Loucy (cell line): Measurements from ENCODE around the gene TOR1AIP1.
"Not testable (repeated sequence)": the region's sequence is repeated elsewhere in the genome, so short reads cannot be mapped to it uniquely, and the experiment has no call there.

Source experiments
- H2AFZ ChIP-seq: fragments of 200-600 bp; sonication (generic); 2 replicates; pipeline ENCODE4 v1.6.0; 2016; ENCODE audit warnings: antibody characterized with exemption, mild to moderate bottlenecking, low read length, moderate library complexity
- H3F3A ChIP-seq: fragments of 200-600 bp; 2 replicates; pipeline ENCODE4 v1.6.0; 2016; ENCODE audit warnings: antibody characterized with exemption, low read depth, mild to moderate bottlenecking
- H3K27me3 ChIP-seq: fragments of 200-600 bp; sonication (generic); 2 replicates; pipeline ENCODE4 v1.6.1; 2014; ENCODE audit warnings: low read length, mild to moderate bottlenecking; ENCODE audit not compliant: insufficient read depth, poor library complexity, severe bottlenecking
- H3K36me3 ChIP-seq: fragments of 200-600 bp; sonication (generic); 2 replicates; pipeline ENCODE4 v1.6.1; 2016; ENCODE audit warnings: low read length; ENCODE audit not compliant: insufficient read depth
- H3K4me1 ChIP-seq: fragments of 200-600 bp; sonication (generic); 2 replicates; pipeline ENCODE4 v1.5.1; 2014; ENCODE audit warnings: low read length, mild to moderate bottlenecking; ENCODE audit not compliant: insufficient read depth, poor library complexity, severe bottlenecking
- H3K4me2 ChIP-seq: fragments of 200-600 bp; sonication (generic); 2 replicates; pipeline ENCODE4 v1.6.0; 2014; ENCODE audit warnings: antibody characterized with exemption, low read length, low read depth, mild to moderate bottlenecking; ENCODE audit not compliant: poor library complexity, severe bottlenecking
- H3K4me3 ChIP-seq: fragments of 200-600 bp; sonication (generic); 2 replicates; pipeline ENCODE4 v1.5.1; 2014; ENCODE audit warnings: low read length, mild to moderate bottlenecking, mixed read lengths; ENCODE audit not compliant: poor library complexity, severe bottlenecking
- H3K79me2 ChIP-seq: fragments of 200-600 bp; sonication (generic); 2 replicates; pipeline ENCODE4 v1.6.1; 2014; ENCODE audit warnings: low read length; ENCODE audit not compliant: insufficient read depth
- H3K9ac ChIP-seq: fragments of 200-600 bp; sonication (generic); 2 replicates; pipeline ENCODE4 v1.6.0; 2014; ENCODE audit warnings: mild to moderate bottlenecking, low read depth, low read length, moderate library complexity; ENCODE audit not compliant: poor library complexity, severe bottlenecking
- H3K9me2 ChIP-seq: fragments of 200-600 bp; sonication (generic); replicated peaks from 2 replicates; pipeline ENCODE4 v1.6.1; 2016; ENCODE audit warnings: low read depth, low read length, mixed read lengths
- H3K9me3 ChIP-seq: fragments of 200-600 bp; sonication (generic); 2 replicates; pipeline ENCODE4 v1.6.1; 2014; ENCODE audit warnings: mild to moderate bottlenecking, antibody characterized with exemption, low read length, low read depth; ENCODE audit not compliant: insufficient read depth
- H4K20me1 ChIP-seq: fragments of 200-600 bp; sonication (generic); 2 replicates; pipeline ENCODE4 v1.6.0; 2014; ENCODE audit warnings: antibody characterized with exemption, low read length, mild to moderate bottlenecking; ENCODE audit not compliant: insufficient read depth, poor library complexity, severe bottlenecking
- CTCF ChIP-seq: fragments of 200-600 bp; sonication (generic); conservative IDR thresholded peaks from 2 replicates; pipeline ENCODE4 v1.5.1; 2014; ENCODE audit warnings: mild to moderate bottlenecking, antibody characterized with exemption, low read length
- EZH2phosphoT487 ChIP-seq: fragments of 200-600 bp; IDR thresholded peaks from 2 replicates; pipeline ENCODE4 v1.6.1; 2018; ENCODE audit warnings: antibody characterized with exemption, mild to moderate bottlenecking, moderate library complexity, borderline replicate concordance

Gene TOR1AIP1

DNA sequence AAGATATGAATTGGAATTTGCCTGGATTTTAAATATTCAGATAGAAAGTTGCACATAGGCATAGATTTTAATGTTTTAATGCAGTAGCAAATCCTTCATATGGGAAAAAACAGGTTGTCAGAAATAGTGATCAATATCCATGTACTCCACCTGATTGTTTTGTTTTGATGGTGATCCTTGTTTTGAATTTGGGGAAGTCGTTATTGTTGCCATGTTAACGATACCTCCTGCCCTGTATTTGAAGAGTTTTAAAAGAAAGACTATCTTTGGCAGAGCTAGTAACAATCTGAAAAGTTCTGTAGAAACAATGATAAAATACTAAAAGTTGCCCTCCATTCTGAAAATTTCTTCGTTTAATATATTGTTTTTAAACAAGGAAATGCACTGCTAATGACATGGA is 73.6 kb downstream of the TOR1AIP1 start:
- H3K27me3 ChIP-seq, result no peaks in the 10 kb centered on the region
- H3K4me3 ChIP-seq, result peak overlapping the region; percentile 76
- no peak overlapping the region for H2AFZ ChIP-seq
- no peaks in the 10 kb centered on the region for H3K9me3 ChIP-seq
- no peaks in the 10 kb centered on the region for H3K9me2 ChIP-seq
- H3K79me2 ChIP-seq, result peaks cover 61% of the 10 kb centered on the region
- no peaks in the 10 kb centered on the region for H3K36me3 ChIP-seq
- H3K4me1 ChIP-seq, result peaks cover 52% of the 10 kb centered on the region
- peaks cover 3% of the 10 kb centered on the region; the same call in 1 of the 2 replicates for H3F3A ChIP-seq
- peaks cover 46% of the 10 kb centered on the region for H4K20me1 ChIP-seq
- H3K4me2 ChIP-seq, result peak overlapping the region; percentile 99
- no peak for TF ChIP-seq CTCF
- no peak for TF ChIP-seq EZH2phosphoT487
- H3K9ac ChIP-seq, result peak overlapping the region; percentile 95

GRCh38 chr1:179958359-179958758 is 76.3 kb downstream of the TOR1AIP1 start:
- no peaks in the 10 kb centered on the region for H3K9me3 ChIP-seq
- H3K4me1 ChIP-seq, result peaks cover 49% of the 10 kb centered on the region
- peaks cover 6% of the 10 kb centered on the region; the same call in 1 of the 2 replicates for H3F3A ChIP-seq
- peak overlapping the region; percentile 76 for H3K4me3 ChIP-seq
- no peaks in the 10 kb centered on the region for H3K36me3 ChIP-seq
- peak overlapping the region; percentile 95 for H3K9ac ChIP-seq
- no peaks in the 10 kb centered on the region for H3K27me3 ChIP-seq
- H3K4me2 ChIP-seq, result peak overlapping the region; percentile 99
- no peaks in the 10 kb centered on the region for H3K9me2 ChIP-seq
- H2AFZ ChIP-seq, result no peak overlapping the region
- H3K79me2 ChIP-seq, result peaks cover 87% of the 10 kb centered on the region
- peaks cover 55% of the 10 kb centered on the region for H4K20me1 ChIP-seq
- TF ChIP-seq CTCF, result no peak
- TF ChIP-seq EZH2phosphoT487, result no peak

DNA sequence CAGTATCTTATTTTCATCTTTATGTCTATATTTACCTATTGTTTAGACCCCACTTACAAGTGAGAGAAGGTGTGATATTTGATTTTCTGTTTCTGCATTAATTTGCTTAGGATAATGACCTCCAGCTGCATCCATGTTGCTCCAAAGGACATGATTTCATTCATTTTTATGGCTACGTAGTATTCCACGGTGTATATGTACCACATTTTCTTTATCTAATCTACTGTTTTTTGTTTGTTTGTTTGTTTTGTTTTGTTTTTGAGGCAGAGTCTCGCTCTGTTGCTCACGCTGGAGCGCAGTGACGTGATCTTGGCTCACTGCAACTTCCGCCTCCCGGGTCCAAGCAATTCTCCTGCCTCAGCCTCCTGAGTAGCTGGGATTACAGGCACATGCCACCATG is 80.1 kb downstream of the TOR1AIP1 start:
- H3K4me2 ChIP-seq, H3K9me2 ChIP-seq, H3K36me3 ChIP-seq, H3K4me3 ChIP-seq, H3F3A ChIP-seq, H2AFZ ChIP-seq, H3K9me3 ChIP-seq, H3K27me3 ChIP-seq, H3K9ac ChIP-seq: not testable (repeated sequence)
- H3K79me2 ChIP-seq, result peaks cover 99% of the 10 kb centered on the region
- peaks cover 38% of the 10 kb centered on the region for H3K4me1 ChIP-seq
- peaks cover 57% of the 10 kb centered on the region for H4K20me1 ChIP-seq

- H3K4me2 ChIP-seq, result no peak overlapping the region
- TF ChIP-seq EZH2phosphoT487 (no peak), CTCF (no peak)
- no peak overlapping the region for H2AFZ ChIP-seq
- H3K9me2 ChIP-seq, result no peaks in the 10 kb centered on the region
- no peaks in the 10 kb centered on the region; the same call in 1 of the 2 replicates for H3K36me3 ChIP-seq
- peaks cover 39% of the 10 kb centered on the region for H3K4me1 ChIP-seq
- H3K4me3 ChIP-seq, result no peak overlapping the region
- peaks cover 4% of the 10 kb centered on the region; the same call in 1 of the 2 replicates for H3F3A ChIP-seq
- H3K9ac ChIP-seq, result no peak overlapping the region
- H3K79me2 ChIP-seq, result peaks cover 100% of the 10 kb centered on the region
- peaks cover 7% of the 10 kb centered on the region; the same call in 1 of the 2 replicates for H3K9me3 ChIP-seq
- no peaks in the 10 kb centered on the region for H3K27me3 ChIP-seq
- peaks cover 44% of the 10 kb centered on the region for H4K20me1 ChIP-seq
Observed at GRCh38 chr1:179966551-179966950, 84.5 kb downstream of the TOR1AIP1 start.
